Heart left ventricle (tissue), 16 donors: ENCODE data around the gene RPS6KA2. TPM values are rescaled to one million over a fixed set of nuclear protein-coding genes. Genes with fewer than 3 reads are reported as not detected.

Source experiments
- ATAC-seq, 4 donors: fragments of 200-7000 bp; cut with Tn5 transposase; one replicate each; pipeline ENCODE4 v1.9.1; 2020 to 2022; ENCODE audit warnings: moderate library complexity in 4 of 4, mild to moderate bottlenecking in 3 of 4, moderate number of reproducible peaks in 1 of 4
- DNase-seq, 5 donors: peaks; one replicate each; pipeline ENCODE4 v3.0.0-alpha.2; 2020
- H3K27ac ChIP-seq, 12 donors: fragments of 200-600 bp; sonication (generic) in 4 of 12; one replicate each; pipeline versions ENCODE4 v1.5.0 to v1.8.0; 2016 to 2022; ENCODE audit warnings: mild to moderate bottlenecking in 2 of 12
- H3K27me3 ChIP-seq, 9 donors: fragments of 200-600 bp; sonication (generic) in 2 of 9; one replicate each; pipeline versions ENCODE4 v1.5.1 to v1.8.0; 2016 to 2022; ENCODE audit warnings: mild to moderate bottlenecking in 3 of 9
- H3K36me3 ChIP-seq, 9 donors: fragments of 200-600 bp; sonication (generic) in 2 of 9; one replicate each; pipeline versions ENCODE4 v1.5.0 to v1.8.0; 2018 to 2022; ENCODE audit warnings: mild to moderate bottlenecking in 2 of 9
- H3K4me1 ChIP-seq, 12 donors: fragments of 200-600 bp; sonication (generic) in 4 of 12; one replicate each; pipeline versions ENCODE4 v1.5.0 to v1.8.0; 2016 to 2022; ENCODE audit warnings: mild to moderate bottlenecking in 3 of 12
- H3K4me3 ChIP-seq, 12 donors: fragments of 200-600 bp; sonication (generic) in 4 of 12; one replicate each; pipeline versions ENCODE4 v1.5.0 to v1.8.0; 2017 to 2022; ENCODE audit warnings: mild to moderate bottlenecking in 9 of 12, moderate library complexity in 4 of 12
- H3K9me3 ChIP-seq, 12 donors: fragments of 200-600 bp; sonication (generic) in 4 of 12; one replicate each; pipeline versions ENCODE4 v1.5.0 to v1.8.0; 2016 to 2022; ENCODE audit warnings: mild to moderate bottlenecking in 1 of 12
- CTCF ChIP-seq, 12 donors: fragments of 200-600 bp; sonication (generic) in 4 of 12; IDR thresholded peaks; one replicate each; pipeline versions ENCODE4 v1.5.0 to v1.8.0; 2018 to 2022; ENCODE audit warnings: antibody characterized with exemption in 12 of 12, mild to moderate bottlenecking in 5 of 12
- POLR2A ChIP-seq, 2 donors: fragments of 450-650 bp; IDR thresholded peaks; one replicate each; pipeline ENCODE4 v1.6.1; 2017; ENCODE audit warnings: antibody characterized with exemption in 2 of 2, mild to moderate bottlenecking in 2 of 2, moderate library complexity in 2 of 2
- WGBS, 4 donors: extraction: QIAGEN DNeasy Blood & Tissue Kit in 2 of 4; methylation state at CpG; one replicate each; pipeline versions ENCODE4 v1.1.5 to v1.1.7; 2013 to 2018; 5-methylcytosine and 5-hydroxymethylcytosine counted together
- intact Hi-C, 10 donors: fragments of 100-400 bp; cut with DNase I; formaldehyde crosslinking; loops; one replicate each; pipeline versions ENCODE4 v1.11.1 to v1.14.2; 2022
- polyA plus RNA-seq, 2 donors: library from polyadenylated mRNA; stranded (reverse); fragments of 200-250 nt; gene quantifications; one replicate each; pipeline ENCODE4 v1.2.3, GENCODE V29; 2013
- total RNA-seq, 9 donors: library from RNA; depleted of rRNA in 2 of 9; stranded (reverse); fragments of >200 nt in 2 of 9; fragmentation: NEBNext Ultra II Directional in 3 of 9; extraction: Animal tissue kit (Norgen Biotek cat#: 25700) in 3 of 9; gene quantifications; one replicate each; pipeline versions ENCODE4 v1.1.0 to v1.2.4, GENCODE V29; 2016 to 2023
- donor health status: ischemic (EF 13 %, LVEDD 7.1; RV severe dilation, severe dysfunction).
- donor health status: healthy with polysubstance abuse.
- donor health status: DM: no; HTN: yes; CAD: no.
- donor health status: DM: no; HTN: no; CAD: no.
- donor health status: ischemic (EF 25% LVEDD 6.9; RV normal size, moderate dysfunction).
- donor health status: ischemic (EF 25% LVEDD 5.7; RV mildly dilated, moderate dysfunction).
- donor health status: healthy.
- donor health status: DM: yes; HTN: yes; CAD: no.
- donor health status: ischemic (EF 35%, LVEDD 5.7; RV mildly dilated, moderate dysfunction).
- donor health status: nonischemic (EF 11% LVEDD 7.7; RV severe dilation, severe dysfunction).
- donor health status: DM: yes; HTN: yes; CAD: no.
- donor health status: PGD.
- donor health status: ischemic (EF 29% LVEDD 5.4; RV normal size, mild dysfunction).
- donor health status: nonischemic (EF 23%, LVEDD 6.1; RV moderate dilation, normal function).

Gene RPS6KA2
- total and polyA plus RNA-seq, 11 donors: 23.0 to 171 (median 91.6) TPM

- TF ChIP-seq CTCF (IDR thresholded peaks at IDR 0.05) (peak; percentile 60 to 92 (median 76)), POLR2A (IDR thresholded peaks at IDR 0.05) (no peak)
- DNase-seq (peak; percentile 70 to 84 (median 75)), ATAC-seq (peak; percentile 54 to 70 (median 60))
- intact Hi-C loops: loop anchor here in 8 of 10 donors (2.0 to 5.0 kb wide), 7 partner anchors 15 to 615 kb away; partner anchors contain the start of genes SFT2D1 (in 7 of the 8) and CEP43 (in 1 of the 8)
- Histone ChIP-seq H3K36me3 (no peaks in the 10 kb centered on the region), H3K9me3 (no peaks in the 10 kb centered on the region), H3K27ac (peak overlapping the region; percentile 86 to 98 (median 96)), H3K4me3 (peak overlapping the region; percentile 63 to 97 (median 93)), H3K4me1 (peaks cover 6 to 46% (median 25%) of the 10 kb centered on the region in 12 donors), H3K27me3 (no peaks in the 10 kb centered on the region)
- 0 to 1% (median 0%) methylated on average over 20 to 49 of the region's 49 CpGs for WGBS, 4 donors
Measured at GRCh38 chr6:166381733-166382499, 245.1 kb downstream of the RPS6KA2 start.

DNA sequence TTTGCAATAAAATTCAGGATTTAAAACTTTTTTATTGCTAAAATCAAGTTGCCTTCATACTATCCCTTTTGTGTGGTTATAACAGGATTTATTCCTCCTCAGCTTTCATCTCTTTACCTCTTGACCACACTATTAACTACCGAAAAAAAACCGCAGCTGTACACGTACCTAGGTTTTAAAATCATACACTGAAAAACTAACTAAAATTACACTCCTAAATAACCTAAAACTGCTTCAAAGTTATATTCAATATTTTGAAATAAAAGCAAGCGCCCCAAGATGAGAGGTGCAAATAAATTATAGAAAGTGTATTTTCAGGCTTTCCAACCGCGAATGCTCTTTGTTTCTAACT is 245.7 kb downstream of the RPS6KA2 start:
- ATAC-seq: no peak
- Histone ChIP-seq H3K27me3 (no peaks in the 10 kb centered on the region), H3K36me3 (no peaks in the 10 kb centered on the region), H3K4me3 (peak overlapping the region; percentile 63 to 97 (median 93)), H3K9me3 (no peaks in the 10 kb centered on the region), H3K4me1 (peaks cover 6 to 51% (median 25%) of the 10 kb centered on the region in 12 donors), H3K27ac (peak overlapping the region in 11 of 12 donors; percentile 93 to 98 (median 97))
- DNase-seq: no peak
- no peak for TF ChIP-seq POLR2A (IDR thresholded peaks at IDR 0.05)
- no peak for TF ChIP-seq CTCF (IDR thresholded peaks at IDR 0.05)
- intact Hi-C loops: loop anchor here in 6 of 10 donors (5.0 kb wide), 4 partner anchors 39 to 616 kb away; partner anchors contain the start of genes SFT2D1 (in 4 of the 6) and CEP43 (in 1 of the 6)
- WGBS, 4 donors: 24 to 39% (median 36%) methylated on average over 6 of the region's 6 CpGs

DNA sequence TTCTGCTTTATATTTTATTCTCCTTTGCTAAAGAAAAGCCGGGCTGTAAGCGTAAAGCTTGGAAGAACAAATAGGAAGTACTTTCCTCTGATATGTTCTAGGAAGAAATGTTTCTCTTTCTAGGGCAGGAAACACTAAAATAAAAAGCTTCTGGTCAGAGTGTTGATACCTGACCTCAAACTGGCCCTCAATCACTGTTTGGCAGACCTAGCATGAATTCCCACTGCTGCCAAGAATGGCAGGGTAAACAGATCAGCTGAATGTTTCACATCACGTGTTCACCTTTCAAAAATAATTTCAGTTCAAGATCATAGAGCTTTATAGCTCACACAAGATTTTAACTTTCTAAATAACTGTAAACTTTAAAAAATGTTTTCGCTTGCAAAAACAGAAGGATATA is 247.3 kb downstream of the RPS6KA2 start:
- H3K27me3 ChIP-seq: no peaks in the 10 kb centered on the region
- no peaks in the 10 kb centered on the region for H3K9me3 ChIP-seq
- 35 to 44% (median 42%) methylated on average over 4 of the region's 4 CpGs for WGBS, 4 donors
- peaks cover 6 to 56% (median 25%) of the 10 kb centered on the region in 12 donors for H3K4me1 ChIP-seq
- intact Hi-C loops: loop anchor here in 6 of 10 donors (5.0 kb wide), 4 partner anchors 37 to 618 kb away; partner anchors contain the start of genes SFT2D1 (in 4 of the 6) and CEP43 (in 1 of the 6)
- peak overlapping the region in 8 of 12 donors; percentile 53 to 98 (median 96) for H3K27ac ChIP-seq
- H3K4me3 ChIP-seq: peak overlapping the region in 7 of 12 donors; percentile 63 to 97 (median 91)
- H3K36me3 ChIP-seq: no peaks in the 10 kb centered on the region
- TF ChIP-seq CTCF (IDR thresholded peaks at IDR 0.05): no peak
- TF ChIP-seq POLR2A (IDR thresholded peaks at IDR 0.05): no peak
- peak in 1 of 4 donors; percentile 34 for ATAC-seq
- DNase-seq: peak in 1 of 5 donors; percentile 55

DNA sequence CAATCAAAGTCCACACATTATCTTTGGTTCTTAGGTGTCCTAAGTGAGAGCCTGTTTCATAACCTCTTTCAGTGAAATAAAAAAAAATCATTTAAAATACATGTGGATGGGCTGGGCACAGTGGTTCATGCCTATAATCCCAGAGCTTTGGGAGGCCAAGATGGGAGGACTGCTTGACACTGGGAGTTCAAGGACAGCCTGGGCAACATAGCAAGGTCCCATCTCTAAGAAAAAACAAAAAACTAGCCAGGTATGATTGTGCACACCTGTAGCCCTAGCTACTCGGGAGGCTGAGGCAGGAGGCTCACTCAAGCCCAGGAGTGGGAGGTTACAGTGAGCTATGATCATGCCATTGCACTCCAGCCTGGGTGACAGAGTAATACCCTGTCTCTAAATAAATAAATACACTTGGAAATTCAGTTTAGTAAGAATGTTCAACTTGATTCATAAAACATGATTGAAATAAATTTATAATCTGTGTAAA is 247.9 kb downstream of the RPS6KA2 start:
- Histone ChIP-seq H3K4me1 (peaks cover 6 to 54% (median 23%) of the 10 kb centered on the region in 12 donors), H3K4me3 (peak overlapping the region in 3 of 12 donors; percentile 3 to 96 (median 26)), H3K27me3 (no peaks in the 10 kb centered on the region), H3K9me3 (no peaks in the 10 kb centered on the region), H3K27ac (peak overlapping the region in 8 of 12 donors; percentile 28 to 98 (median 81)), H3K36me3 (no peaks in the 10 kb centered on the region)
- no peak for ATAC-seq
- TF ChIP-seq CTCF (IDR thresholded peaks at IDR 0.05) (no peak), POLR2A (IDR thresholded peaks at IDR 0.05) (no peak)
- intact Hi-C loops: no loop called here
- no peak for DNase-seq
- 91 to 98% (median 95%) methylated on average over 1 of the region's 1 CpG for WGBS, 4 donors
